Stimulated activated CD8-positive, alpha-beta memory T cell treated with anti-CD3 and anti-CD28 coated beads, Interleukin-15, amount 100 ng/mL, for 48 hours (primary cell): ENCODE data around the gene RAB15.

ENCODE experiments used
- DNase-seq, 2 donors: peaks; one replicate each; pipeline ENCODE4 v3.0.0-alpha.2; 2020; ENCODE audit warnings: low read depth in 2 of 2

Gene RAB15

DNA sequence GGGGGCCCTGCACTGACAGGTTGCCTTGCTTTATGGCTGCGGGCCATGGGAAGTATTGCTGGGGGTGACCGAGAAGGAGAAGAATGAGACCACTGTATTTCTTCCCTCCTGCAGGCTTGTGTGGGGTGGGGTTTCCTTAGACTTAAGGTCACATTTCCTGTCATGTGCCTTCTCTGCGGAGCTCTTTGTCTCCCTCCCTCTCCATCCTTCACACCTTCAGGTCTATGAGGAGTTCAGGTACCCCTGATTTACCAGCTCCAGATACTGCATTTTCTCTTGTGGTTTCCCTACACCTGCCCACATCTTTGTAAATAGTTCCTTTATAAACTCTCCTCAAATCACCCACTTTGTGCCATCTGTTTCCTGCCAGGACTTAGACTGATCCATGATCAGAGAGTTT is 18.2 kb upstream of the RAB15 start:
- no peak for DNase-seq

DNA sequence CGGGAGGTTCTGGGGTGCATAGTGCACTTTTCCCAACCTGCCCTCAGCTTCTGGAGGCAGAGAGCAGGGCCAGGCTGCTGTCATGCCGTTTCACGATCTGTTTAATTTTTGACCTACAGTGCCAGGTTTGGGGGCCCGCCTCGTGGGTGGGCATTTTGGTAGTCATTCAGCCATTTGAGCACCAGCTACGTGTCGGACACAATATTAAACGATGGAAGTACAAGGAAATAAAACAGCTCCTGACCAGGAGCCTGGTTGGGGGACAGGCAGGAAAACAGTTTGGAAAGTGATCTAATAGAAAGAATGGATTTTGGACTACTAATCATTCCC is 15.3 kb upstream of the RAB15 start:
- DNase-seq: no peak

DNA sequence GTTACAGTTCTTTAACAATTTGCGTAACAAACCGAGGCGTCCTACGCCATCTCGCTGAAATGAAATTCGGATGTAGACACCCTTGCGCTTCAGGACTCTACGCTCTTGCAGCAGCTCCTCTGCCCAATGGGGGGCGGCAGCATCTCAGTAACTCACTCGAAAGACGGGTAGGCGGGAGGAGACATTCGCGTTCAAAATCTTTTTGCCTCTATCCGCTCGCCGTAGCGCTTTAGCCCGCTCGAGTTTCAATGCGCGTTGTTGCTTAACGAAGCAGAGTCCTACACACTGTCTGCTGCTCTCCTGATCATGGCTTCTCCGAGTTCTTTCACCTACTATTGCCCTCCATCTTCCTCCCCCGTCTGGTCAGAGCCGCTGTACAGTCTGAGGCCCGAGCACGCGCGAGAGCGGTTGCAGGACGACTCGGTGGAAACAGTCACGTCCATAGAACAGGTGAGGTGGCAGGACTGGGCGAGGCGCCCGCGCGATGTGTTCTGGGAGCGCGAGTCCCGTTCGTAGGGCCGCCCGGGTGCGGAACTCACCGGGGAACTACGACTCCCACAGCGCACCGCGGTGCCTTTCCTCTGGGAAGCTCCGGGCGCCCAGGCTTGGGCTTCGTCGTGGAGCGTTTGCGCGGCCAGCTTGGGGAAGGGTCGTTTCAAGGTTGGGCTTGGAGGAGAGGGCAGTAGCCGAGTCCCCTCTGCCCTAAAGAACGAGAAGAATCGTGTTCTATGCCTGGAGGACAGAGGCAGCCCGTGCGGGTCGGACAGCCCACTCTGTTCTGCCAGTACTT is 14.7 kb upstream of the RAB15 start, which contains the start of gene FNTB:
TSS of gene FNTB (plus strand) at position 248 of the 790 bp plus-strand sequence. CDS start at position 307, 59 bp downstream.
- peak; percentile 88 to 90 for DNase-seq

DNA sequence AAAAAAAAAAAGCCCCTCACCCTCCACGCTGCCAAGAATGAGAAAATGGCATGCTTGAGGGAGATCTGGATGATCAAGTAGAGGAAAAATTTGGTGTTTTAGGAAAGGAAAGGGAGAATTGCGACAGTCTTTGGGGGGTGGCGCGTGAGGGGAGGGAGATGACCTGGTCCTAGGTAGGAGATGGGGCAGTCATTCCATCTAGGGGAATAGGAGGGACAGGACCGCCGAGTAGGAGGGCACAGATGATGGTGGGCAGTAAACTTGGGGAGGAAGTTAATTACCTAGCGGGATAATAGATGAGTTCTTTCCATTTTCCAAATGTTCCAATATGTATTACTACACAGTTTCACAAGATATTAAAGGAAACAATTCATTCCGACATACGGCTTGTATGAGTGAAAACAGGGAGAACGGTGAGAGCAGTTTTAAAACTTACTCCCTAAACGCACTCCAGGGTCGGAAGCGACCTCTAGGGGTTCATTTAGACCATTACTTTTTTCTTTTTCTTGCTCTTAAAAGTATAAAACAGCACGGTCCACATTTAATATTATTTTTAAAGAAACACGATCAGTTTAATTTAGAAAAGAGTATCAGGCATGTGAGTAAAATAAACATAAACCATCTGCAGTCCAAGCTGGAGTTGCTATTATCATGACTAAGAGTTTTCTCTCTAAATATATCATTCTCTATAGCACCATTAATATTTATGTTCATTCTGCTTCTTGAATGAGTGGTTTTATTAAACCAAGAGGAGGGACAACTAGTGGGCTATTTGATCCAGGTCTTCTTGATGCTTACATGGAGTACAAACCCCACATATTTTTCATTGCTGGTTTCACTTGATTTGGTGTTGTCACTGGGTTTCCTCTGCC is 11.5 kb upstream of the RAB15 start:
- DNase-seq: peak in 1 of 2 donors; percentile 7

DNA sequence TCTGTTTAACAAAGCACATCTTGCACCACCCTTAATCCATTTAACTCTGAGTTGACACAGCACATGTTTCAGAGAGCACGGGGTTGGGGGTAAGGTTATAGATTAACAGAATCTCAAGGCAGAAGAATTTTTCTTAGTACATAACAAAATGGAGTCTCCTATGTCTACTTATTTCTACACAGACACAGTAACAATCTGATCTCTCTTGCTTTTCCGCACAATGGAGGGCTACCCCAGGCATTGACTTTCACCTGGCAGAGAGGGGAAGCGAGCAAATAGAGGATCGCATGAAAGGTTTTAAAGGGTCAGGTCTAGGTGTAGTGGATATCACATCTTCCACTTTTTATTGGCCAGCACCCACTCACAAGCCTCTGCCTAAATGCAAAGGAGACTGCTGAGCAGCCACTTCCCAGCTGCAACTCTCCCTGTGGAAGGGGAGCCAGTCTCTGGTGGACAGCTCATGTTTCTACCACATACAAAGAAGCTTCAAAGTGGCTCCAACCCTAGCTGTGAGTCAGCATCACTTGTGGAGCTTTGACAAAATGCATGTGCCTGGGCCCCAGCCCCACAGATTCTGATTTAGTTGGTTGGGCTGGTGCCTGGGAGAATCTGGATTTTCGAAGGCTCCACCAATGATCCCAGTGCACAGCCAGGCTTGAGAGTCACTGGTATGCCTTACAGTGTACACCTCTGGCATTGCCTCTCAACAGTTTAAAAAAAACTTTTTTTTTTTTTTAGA is 7.4 kb upstream of the RAB15 start:
- DNase-seq: no peak

DNA sequence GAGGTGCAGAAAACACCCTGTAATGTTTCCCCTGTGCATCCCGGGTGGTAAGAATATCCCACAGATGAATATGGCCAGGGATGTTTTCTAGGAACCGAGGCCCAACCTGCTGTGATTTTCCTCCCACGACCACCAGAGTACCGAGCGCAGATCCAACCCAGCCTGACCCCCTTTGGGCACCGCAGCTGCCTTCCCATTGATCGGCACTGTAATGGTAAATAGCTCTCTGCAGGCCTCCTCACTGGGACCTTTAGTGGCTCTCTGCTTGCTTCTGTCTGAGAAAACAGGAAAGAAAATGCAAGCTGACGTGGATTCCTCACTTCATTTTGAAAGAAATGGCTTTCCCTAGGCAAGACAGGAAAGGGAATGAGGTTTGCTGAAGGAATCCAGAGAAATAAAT is 2.4 kb upstream of the RAB15 start:
- DNase-seq: no peak

DNA sequence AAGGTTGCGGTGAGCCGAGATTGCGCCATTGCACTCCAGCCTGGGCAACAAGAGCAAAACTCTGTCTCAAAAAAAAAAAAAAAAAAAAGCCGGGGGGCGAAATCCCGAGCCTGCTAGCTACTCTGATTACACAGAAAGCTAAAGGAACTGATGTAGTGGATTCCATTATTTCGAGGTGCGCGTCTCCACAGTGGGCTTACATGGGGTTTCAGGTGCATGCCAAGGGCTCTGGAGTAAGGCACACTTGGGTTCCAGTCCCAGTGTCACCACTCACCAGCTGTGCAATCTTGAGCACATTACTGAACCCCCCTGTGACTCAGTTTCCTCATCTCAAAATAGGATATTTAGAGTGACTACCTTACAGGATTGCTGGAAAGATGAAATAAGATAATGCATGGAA is 1.7 kb upstream of the RAB15 start:
- no peak for DNase-seq

DNA sequence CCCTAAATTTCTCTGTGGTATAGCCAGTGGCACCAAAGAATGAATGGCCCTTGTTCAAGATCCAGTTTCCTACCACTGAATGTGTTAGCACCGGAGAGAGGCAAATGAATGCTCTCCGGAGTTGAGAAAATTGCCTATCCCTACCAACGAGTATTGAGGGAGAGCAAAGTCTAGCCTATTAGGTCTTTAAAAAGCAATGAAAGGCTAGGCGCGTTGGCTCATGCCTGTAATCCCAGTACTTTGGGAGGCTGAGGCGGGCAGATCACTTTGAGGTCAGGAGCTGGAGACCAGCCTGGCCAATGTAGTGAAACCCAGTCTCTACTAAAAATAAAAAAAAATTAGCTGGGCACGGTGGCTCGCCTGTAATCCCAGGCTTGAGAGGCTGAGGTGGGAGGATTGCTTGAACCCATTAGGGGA is 898 bp upstream of the RAB15 start:
- no peak for DNase-seq

DNA sequence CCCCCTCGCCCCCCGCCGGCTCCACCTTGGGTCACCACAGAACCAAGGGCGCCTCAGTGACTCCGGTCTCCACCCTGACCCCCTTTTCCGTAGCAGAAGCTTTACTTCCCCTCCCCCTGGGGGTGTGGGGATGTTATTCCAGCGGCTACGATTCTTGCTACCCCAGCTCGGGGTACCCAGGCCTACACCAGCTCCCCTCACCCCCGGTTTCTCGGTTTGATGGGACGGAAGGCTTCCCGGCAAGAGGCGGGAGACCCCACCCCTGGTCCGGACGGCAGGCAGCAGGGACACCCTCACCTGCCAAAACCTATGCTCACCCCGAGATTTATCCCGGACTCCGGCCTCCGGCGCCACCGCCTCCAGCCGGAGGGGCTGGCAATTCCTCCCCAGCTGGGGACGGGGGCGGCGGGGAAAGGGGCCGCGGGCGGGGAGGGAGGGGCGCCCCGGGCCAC is 619 bp downstream of the RAB15 start:
- DNase-seq: no peak

DNA sequence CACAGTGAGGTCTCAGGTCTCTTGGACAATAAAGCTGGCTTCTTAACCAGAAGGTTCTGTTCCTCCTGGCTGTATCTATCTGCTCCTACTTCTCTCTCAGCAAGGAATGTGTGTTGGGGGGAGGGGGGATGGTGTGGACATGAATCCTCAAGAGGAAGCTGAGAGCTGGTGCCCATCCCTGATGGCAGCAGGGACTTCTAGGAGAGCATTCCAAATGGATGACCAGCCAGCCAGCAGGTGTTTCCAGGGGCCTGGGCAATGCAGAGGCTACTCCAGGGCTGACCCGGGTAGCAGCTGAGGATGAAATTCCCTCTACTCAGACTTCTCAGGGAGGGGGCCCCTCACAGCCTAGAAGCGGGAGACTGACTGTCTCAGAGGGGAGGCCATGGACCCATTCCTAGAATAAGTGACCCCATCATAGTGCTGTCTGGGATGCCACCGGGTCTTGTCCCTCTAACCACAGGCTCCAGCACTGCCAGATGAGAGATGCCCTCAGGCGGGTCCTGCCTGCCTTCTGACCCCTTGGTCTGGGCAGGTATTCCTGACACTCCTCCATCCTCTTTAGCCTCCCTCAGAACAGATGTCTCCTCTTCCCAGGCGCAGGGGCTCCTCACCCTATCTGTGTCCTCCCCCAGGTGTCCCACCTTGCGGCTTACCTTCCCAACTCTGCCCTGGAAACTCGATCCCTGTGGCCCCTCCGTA is 1.2 kb downstream of the RAB15 start:
- no peak for DNase-seq

DNA sequence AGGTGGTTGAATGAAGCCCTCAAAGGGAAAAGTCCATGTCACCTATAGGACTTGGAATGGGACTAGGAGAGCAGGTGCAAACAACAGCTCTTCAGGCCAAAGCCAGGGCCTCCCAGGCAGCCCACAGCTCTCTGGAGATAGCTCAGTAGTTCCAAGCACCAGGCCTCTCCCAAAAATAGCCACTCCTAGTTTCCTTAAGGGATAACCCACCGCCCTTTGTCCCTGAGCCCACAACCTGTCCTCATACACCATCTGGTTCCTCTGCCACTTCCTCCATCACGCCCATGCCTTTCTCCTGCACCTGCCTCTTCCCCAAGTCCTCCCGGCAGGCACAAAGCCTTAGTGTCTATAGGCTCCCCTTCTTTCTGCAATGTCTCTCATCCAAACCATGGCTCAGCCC is 2.1 kb downstream of the RAB15 start:
- no peak for DNase-seq

DNA sequence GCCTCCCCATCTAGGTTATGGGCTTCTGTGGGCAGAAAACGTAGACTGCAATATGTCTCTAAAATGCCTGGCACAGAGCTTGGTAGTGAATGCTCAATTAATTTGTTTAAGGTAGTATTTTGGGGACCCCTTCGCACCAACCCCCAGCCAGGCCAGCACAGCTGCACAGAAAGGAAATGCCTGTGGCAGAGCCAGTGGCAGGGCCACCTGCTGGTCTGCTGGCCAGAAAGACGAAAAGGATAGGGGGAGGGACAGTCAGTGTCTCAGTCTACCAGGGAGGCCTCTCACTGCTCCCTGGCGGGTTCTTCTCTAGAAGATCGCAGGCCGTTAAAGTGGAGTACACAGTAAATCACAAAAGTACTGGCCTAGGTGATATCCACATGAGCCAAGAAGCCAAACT is 3.5 kb downstream of the RAB15 start:
- DNase-seq: no peak

DNA sequence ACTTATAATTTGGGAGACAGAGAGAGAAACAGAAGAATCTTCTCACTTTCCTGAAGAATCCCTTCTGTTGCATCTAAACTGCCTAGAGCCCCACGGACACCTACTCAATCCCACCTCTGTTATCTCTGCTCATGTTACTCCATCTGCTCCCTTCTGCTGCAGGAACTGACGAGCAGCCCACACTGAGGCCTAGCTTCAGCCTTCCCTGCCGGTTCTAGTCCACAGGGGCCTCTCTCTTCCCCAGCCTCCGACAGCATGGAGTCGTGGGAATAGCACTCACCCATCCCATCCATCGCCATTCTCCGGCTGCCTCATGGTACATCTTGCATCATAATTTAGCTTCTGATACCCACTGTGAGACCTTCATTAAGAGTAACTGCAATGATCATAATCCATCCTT is 4.0 kb downstream of the RAB15 start:
- DNase-seq: no peak

DNA sequence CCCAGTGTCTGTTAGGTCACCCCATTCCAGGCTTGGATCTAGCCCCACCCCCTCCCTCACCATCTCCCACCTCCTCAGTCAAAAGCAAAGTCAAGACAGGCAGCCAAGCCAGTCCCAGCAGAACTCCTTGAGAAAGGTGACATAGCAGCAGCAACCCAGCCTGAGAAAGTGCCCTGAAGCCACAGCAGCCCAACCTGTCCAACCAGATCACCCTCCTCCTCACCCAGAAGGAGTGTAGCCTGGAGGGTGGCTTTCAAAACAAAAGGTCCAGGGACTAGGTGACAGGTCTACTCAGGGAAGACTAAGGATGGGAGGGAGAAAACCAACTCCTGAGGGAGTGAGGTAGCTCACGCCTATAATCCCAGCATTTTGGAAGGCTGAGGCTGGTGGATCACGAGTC is 5.2 kb downstream of the RAB15 start:
- no peak for DNase-seq

DNA sequence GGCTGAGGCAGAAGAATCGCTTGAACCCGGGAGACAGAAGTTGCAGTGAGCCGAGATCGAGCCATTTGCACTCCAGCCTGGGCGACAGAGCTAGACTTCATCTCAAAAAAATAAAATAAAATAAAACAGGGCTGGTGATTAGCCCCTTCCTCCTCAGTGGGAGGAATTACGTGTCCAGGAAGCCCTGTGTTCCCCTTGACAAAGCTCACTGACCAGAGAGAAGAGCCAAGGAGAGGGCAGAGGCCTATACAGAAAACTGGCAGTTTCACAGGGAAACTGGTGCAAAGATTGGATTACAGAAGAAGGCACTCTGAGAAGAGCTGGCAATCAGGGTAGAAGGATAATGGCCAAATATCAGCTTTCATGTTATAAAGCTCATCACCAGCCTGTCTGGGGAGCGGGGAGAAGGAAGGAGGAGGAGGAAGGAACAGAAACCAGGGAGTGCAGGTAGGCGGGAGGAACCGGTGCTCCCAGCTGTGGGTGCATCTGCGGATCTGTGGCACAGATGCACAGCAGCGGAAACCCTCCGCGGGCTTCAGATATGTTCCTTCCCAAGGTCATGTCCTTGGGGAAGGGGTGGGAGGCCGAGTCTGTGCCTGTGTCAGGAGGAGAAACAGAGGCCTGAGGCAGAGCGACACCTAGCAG is 6.7 kb downstream of the RAB15 start:
- DNase-seq: no peak

DNA sequence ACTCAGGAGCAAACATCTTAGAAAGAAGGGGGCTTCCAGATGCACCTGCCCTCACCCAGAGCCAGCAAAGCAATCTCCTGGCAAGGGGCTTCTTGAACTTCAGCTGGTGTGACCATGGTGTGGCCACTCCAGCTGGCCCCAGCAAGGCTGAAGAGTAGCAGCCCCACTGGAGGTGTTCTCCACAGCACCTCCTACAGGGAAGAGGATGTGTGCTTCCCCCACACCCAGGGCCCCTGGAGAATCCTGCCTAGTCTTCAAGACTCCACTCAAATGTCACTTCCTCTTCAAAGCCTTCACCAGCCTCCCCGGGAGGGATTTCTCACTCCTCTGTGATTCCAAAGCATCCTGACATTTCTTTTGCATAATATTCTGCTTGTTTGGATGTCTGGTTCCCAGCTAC is 8.5 kb downstream of the RAB15 start:
- no peak for DNase-seq

DNA sequence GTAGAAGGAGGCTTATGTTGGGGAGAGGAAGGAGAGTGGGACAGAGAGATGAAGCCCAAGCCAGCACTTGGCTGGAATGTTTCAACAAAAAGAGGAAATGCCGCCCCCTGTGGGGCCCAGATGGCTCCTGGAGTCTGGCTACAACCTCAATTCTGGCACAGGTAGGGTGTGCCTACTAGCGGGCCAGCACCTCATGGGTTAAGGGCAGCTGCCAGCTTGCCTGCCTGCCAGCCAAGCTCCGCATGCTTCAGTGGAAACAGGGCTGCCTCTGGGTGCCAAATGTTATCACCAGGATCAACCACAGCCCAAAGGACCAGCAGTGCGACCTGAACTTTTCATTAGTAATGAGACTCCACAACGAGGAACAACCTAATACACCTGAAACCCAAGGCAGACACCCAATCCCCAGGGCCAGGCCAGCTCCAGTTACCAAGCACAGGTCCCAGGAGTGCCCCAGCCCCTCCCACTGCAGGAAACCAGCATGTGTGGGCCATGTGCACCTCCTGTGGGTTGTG is 11.3 kb downstream of the RAB15 start:
- DNase-seq: no peak

DNA sequence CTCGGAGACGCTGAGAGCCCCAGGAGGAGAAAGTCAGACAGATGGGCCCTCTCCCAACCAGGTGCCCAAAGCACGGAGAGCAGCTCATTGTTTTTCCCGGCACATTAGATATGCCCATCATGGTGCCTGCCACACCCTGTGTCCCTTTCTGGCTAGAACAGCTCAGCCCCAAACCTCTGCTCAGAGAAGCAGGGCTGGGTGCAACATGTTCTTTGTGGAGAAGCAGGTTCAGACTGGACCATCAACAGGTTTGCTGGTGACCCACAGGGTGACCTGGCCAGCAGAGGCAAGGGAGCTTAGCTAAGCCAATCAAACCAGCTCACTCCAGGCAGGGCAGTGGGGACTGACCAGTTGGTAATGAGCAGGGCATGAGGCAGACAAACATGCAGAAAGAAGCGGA is 13.4 kb downstream of the RAB15 start:
- no peak for DNase-seq

DNA sequence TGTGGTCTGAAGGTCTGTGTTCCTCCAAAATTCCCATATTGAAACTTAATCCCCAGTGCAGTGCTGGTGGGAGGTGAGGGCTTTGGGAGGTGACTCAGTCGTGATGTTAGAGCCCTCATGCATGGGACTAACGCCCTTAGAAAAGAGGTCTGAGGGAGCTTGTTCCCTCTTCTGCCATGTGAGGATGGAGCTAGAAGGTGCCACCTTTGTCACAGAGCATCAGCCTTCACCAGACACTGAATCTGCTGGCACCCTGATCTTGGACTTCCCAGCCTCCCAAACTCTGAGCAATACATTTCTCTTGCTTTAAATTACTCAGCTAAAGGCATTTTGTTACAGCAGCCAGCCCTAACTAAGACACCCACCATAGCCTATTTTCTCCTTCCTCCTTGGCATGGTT is 13.9 kb downstream of the RAB15 start:
- DNase-seq: no peak

DNA sequence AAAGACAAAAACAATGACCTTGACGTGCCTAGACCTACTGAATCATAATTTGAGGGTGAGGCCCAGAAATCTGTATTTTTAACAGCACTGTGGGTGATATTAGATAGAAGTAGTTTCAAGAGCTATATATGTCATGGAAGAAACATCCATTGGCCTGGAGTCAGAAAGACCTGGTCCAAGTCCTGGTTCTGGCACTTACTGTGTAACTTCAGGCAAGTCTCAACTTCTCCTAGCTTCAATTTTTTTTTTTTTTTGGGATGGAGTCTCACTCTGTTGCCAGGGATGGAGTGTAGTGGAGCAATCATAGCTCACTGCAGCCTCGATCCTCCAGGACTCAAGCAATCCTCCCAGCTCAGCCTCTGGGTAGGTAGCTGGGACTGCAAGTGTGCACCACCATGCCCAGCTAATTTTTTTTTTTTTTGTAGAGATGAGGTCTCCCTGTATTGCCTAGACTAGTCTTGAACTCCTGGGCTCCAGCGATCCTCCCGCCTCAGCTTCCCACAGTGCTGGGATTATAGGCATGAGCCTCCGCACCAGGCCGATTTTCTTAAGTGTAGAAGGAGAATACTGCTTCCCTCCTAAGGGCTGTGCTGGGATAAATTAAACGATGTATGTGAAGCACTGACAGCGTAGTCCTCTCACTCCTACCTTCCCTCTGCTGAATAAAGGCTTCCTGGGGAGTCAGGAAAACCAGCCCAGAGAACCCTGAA is 15.3 kb downstream of the RAB15 start:
- DNase-seq: no peak
